ENCODE data around the gene MAPK9. TPM values are rescaled to one million over a fixed set of nuclear protein-coding genes. Genes with fewer than 3 reads are reported as not detected.

Gene MAPK9
- total RNA-seq, 2 experiments from 2014 or later: 21.2 to 21.7 TPM

GRCh38 chr5:180339583-180340183 is 47.8 kb upstream of the MAPK9 start:
- peaks cover 14% of the 10 kb centered on the region for H3K27me3 Mint-ChIP-seq
- POLR2A ChIA-PET: no interaction called here
- Histone ChIP-seq H3K4me3 (ENCODE audit: low read length) (no peak overlapping the region), H3K9me3 (ENCODE audit: control insufficient read depth in 1 of 2, insufficient read depth in 1 of 2, low read length in 2 of 2) (peaks cover 0 to 3% of the 10 kb centered on the region in 2 experiments), H3K4me1 (ENCODE audit: insufficient read depth, low read length) (no peaks in the 10 kb centered on the region), H3K27ac (ENCODE audit: low read depth in 1 of 2, low read length in 2 of 2) (no peak overlapping the region), H3K36me3 (ENCODE audit: insufficient read depth, low read length) (no peaks in the 10 kb centered on the region), H3K27me3 (ENCODE audit: control insufficient read depth in 1 of 2, insufficient read depth in 2 of 2, low read length in 2 of 2) (peaks cover 0 to 10% of the 10 kb centered on the region in 2 experiments)
- no peaks in the 10 kb centered on the region for H3K36me3 Mint-ChIP-seq (ENCODE audit: low read depth)
- ATAC-seq (ENCODE audit: poor library complexity) (no peak), DNase-seq (no peak)
- H3K4me1 Mint-ChIP-seq (ENCODE audit: low read depth): no peaks in the 10 kb centered on the region
- H3K9me3 Mint-ChIP-seq: no peaks in the 10 kb centered on the region
- H3K4me3 Mint-ChIP-seq: no peak overlapping the region
- no peak for TF ChIP-seq CTCF (IDR thresholded peaks at IDR 0.05)
- CTCF ChIA-PET: no interaction called here
- H3K27ac Mint-ChIP-seq: no peak overlapping the region
- intact Hi-C loops (cut with DNase I, micrococcal nuclease): no loop called here

DNA sequence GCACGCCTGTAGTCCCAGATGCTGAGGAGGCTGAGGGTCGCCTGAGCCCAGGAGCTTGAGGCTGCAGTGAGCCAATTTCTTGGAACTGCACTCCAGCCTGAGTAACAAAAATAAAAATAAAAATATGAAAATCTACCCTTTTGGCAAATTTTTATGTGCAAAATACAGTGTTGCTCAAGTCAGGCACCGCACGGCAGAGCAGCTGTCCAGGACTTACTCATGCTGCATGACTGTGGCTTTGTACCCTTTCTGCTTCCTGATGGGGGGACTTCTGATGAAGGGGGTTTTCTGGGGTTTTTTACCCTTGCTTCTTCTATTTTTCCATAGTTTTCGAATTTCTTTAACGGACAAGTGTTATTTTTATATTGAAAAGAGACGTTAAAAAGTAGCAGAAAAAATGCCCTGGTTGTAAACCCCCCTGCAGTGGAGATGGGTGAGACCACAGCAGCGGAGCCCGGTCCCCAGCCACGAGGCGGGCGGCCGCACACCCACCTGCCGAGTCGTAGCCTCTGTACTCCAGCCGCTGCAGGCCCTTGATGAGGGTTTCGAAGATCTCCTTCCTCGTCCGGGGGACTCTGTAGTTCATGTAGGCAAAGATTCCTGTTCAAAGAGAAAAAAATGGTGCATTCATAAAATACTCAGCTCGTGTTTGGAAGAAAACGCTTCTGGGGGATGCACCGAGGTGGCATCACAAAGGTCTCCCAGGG is 46.3 kb upstream of the MAPK9 start:
- Histone ChIP-seq H3K27me3 (ENCODE audit: control insufficient read depth in 1 of 2, insufficient read depth in 2 of 2, low read length in 2 of 2) (peaks cover 0 to 10% of the 10 kb centered on the region in 2 experiments), H3K4me1 (ENCODE audit: insufficient read depth, low read length) (no peaks in the 10 kb centered on the region), H3K36me3 (ENCODE audit: insufficient read depth, low read length) (no peaks in the 10 kb centered on the region), H3K9me3 (ENCODE audit: control insufficient read depth in 1 of 2, insufficient read depth in 1 of 2, low read length in 2 of 2) (peaks cover 0 to 3% of the 10 kb centered on the region in 2 experiments), H3K4me3 (ENCODE audit: low read length) (no peak overlapping the region), H3K27ac (ENCODE audit: low read depth in 1 of 2, low read length in 2 of 2) (no peak overlapping the region)
- ATAC-seq (ENCODE audit: poor library complexity) (no peak), DNase-seq (no peak)
- TF ChIP-seq CTCF (IDR thresholded peaks at IDR 0.05): no peak
- intact Hi-C loops (cut with DNase I, micrococcal nuclease): no loop called here
- ChIA-PET POLR2A (no interaction called here), CTCF (interaction anchor here (1.1 kb wide), 1 partner anchor 9 kb away, joined by 3 read pairs; no protein-coding TSS in a partner anchor)
- H3K4me1 Mint-ChIP-seq (ENCODE audit: low read depth): no peaks in the 10 kb centered on the region
- no peak overlapping the region for H3K27ac Mint-ChIP-seq
- no peaks in the 10 kb centered on the region for H3K9me3 Mint-ChIP-seq
- H3K4me3 Mint-ChIP-seq: no peak overlapping the region
- no peaks in the 10 kb centered on the region for H3K36me3 Mint-ChIP-seq (ENCODE audit: low read depth)
- peaks cover 18% of the 10 kb centered on the region for H3K27me3 Mint-ChIP-seq

- Mint-ChIP-seq H3K4me3 (no peak overlapping the region), H3K4me1 (ENCODE audit: low read depth) (no peaks in the 10 kb centered on the region), H3K36me3 (ENCODE audit: low read depth) (no peaks in the 10 kb centered on the region), H3K27me3 (peaks cover 21% of the 10 kb centered on the region), H3K27ac (no peak overlapping the region), H3K9me3 (no peaks in the 10 kb centered on the region)
- Histone ChIP-seq H3K36me3 (ENCODE audit: insufficient read depth, low read length) (no peaks in the 10 kb centered on the region), H3K9me3 (ENCODE audit: control insufficient read depth in 1 of 2, insufficient read depth in 1 of 2, low read length in 2 of 2) (peaks cover 0 to 3% of the 10 kb centered on the region in 2 experiments), H3K27ac (ENCODE audit: low read depth in 1 of 2, low read length in 2 of 2) (no peak overlapping the region), H3K4me3 (ENCODE audit: low read length) (no peak overlapping the region), H3K27me3 (ENCODE audit: control insufficient read depth in 1 of 2, insufficient read depth in 2 of 2, low read length in 2 of 2) (peaks cover 0 to 10% of the 10 kb centered on the region in 2 experiments), H3K4me1 (ENCODE audit: insufficient read depth, low read length) (no peaks in the 10 kb centered on the region)
- ATAC-seq (ENCODE audit: poor library complexity): no peak
- intact Hi-C loops (cut with DNase I, micrococcal nuclease): no loop called here
- no peak for TF ChIP-seq CTCF (IDR thresholded peaks at IDR 0.05)
- CTCF ChIA-PET: no interaction called here
- POLR2A ChIA-PET: no interaction called here
- DNase-seq: no peak
Measured at GRCh38 chr5:180336234-180337020, 44.5 kb upstream of the MAPK9 start.

Data from CD4-positive, alpha-beta T cell (primary cell).